H1 (cell line): ENCODE data around the gene CD63. TPM values are rescaled to one million over a fixed set of nuclear protein-coding genes. Genes with fewer than 3 reads are reported as not detected.

Experiments used
- CTCF ChIA-PET: fragments of 300-600 bp; sonication (Branson Sonifier 250); formaldehyde crosslinking; loops from one replicate; lab custom pipeline; 2021; ENCODE audit not compliant: partially characterized antibody; lab: Charles Lee
- POLR2A ChIA-PET: fragments of 300-600 bp; sonication (Branson Sonifier 250); formaldehyde crosslinking; loops from one replicate; lab custom pipeline; 2021; ENCODE audit warnings: inconsistent platforms; ENCODE audit not compliant: partially characterized antibody; lab: Charles Lee
- DNase-seq, 2 experiments: peaks; one replicate each; pipeline versions ENCODE4 v3.0.0 to v3.0.0-alpha.2; 2010 to 2022; ENCODE audit warnings: low spot score in 2 of 2, low read depth in 1 of 2, mixed read lengths in 1 of 2
- FAIRE-seq: peaks from 2 replicates; lab custom pipeline; 2011; peaks lifted over from hg19 to GRCh38; lab: Jason Lieb, UNC
- H2AFZ ChIP-seq: 2 replicates; pipeline ENCODE4 v1.8.1; 2012; ENCODE audit warnings: low read length, inconsistent platforms
- H2AK5ac ChIP-seq: 2 replicates; pipeline ENCODE4 v1.6.1; 2013; ENCODE audit warnings: low read depth, low read length
- H2BK120ac ChIP-seq: replicated peaks from 2 replicates; pipeline ENCODE3; 2013; ENCODE audit warnings: low read depth, low read length, inconsistent platforms
- H2BK12ac ChIP-seq: 2 replicates; pipeline ENCODE4 v1.6.1; 2013; ENCODE audit warnings: low read depth, low read length
- H2BK15ac ChIP-seq: 2 replicates; pipeline ENCODE4 v1.6.1; 2013; ENCODE audit warnings: low read length
- H2BK20ac ChIP-seq: 2 replicates; pipeline ENCODE4 v1.6.1; 2013; ENCODE audit warnings: low read length
- H2BK5ac ChIP-seq: 2 replicates; pipeline ENCODE4 v1.6.1; 2013; ENCODE audit warnings: low read depth, low read length
- H3K14ac ChIP-seq: 2 replicates; pipeline ENCODE4 v1.6.1; 2013; ENCODE audit warnings: inconsistent platforms; ENCODE audit not compliant: insufficient read length
- H3K18ac ChIP-seq: 2 replicates; pipeline ENCODE4 v1.6.1; 2013; ENCODE audit warnings: low read length; ENCODE audit errors: extremely low read depth
- H3K23ac ChIP-seq: 2 replicates; pipeline ENCODE4 v1.6.1; 2013; ENCODE audit warnings: inconsistent platforms; ENCODE audit not compliant: insufficient read length
- H3K23me2 ChIP-seq: 2 replicates; pipeline ENCODE4 v1.6.1; 2013; ENCODE audit warnings: low read depth, low read length
- H3K27ac ChIP-seq: 2 replicates; pipeline ENCODE4 v1.6.1; 2011; ENCODE audit warnings: low read depth, low read length, inconsistent platforms
- H3K27me3 ChIP-seq, 4 experiments: replicated peaks in 1 of 4; 1 replicate in 1 of 4; 2 replicates in 3 of 4; pipeline versions ENCODE4 v1.6.1 to v1.8.1; 2011 to 2013; ENCODE audit warnings: low read length in 3 of 4, mild to moderate bottlenecking in 3 of 4, inconsistent platforms in 2 of 4, mixed read lengths in 2 of 4, moderate library complexity in 1 of 4; ENCODE audit not compliant: control insufficient read depth in 3 of 4, insufficient read depth in 3 of 4; ENCODE audit errors: extremely low read depth in 1 of 4
- H3K36me3 ChIP-seq, 4 experiments: 2 replicates each; pipeline versions ENCODE4 v1.6.1 to v1.8.1; 2011 to 2013; ENCODE audit warnings: mild to moderate bottlenecking in 4 of 4, low read length in 3 of 4, moderate library complexity in 2 of 4, control low read depth in 1 of 4, inconsistent platforms in 1 of 4; ENCODE audit not compliant: insufficient read depth in 4 of 4, control insufficient read depth in 2 of 4
- H3K4ac ChIP-seq: replicated peaks from 2 replicates; pipeline ENCODE3; 2013; ENCODE audit warnings: low read length, low read depth, mixed read lengths, inconsistent platforms; ENCODE audit not compliant: insufficient read length
- H3K4me1 ChIP-seq, 4 experiments: replicated peaks in 1 of 4; 1 replicate in 1 of 4; 2 replicates in 3 of 4; pipeline versions ENCODE4 v1.6.1 to v1.8.1; 2011 to 2013; ENCODE audit warnings: low read length in 3 of 4, inconsistent platforms in 2 of 4, mixed read lengths in 1 of 4; ENCODE audit not compliant: insufficient read depth in 4 of 4, control insufficient read depth in 3 of 4
- H3K4me2 ChIP-seq, 2 experiments: 2 replicates each; pipeline versions ENCODE4 v1.6.1 to v1.8.1; 2011 to 2013; ENCODE audit warnings: low read depth in 2 of 2, low read length in 2 of 2, control low read depth in 1 of 2, inconsistent platforms in 1 of 2, mild to moderate bottlenecking in 1 of 2; ENCODE audit not compliant: insufficient read depth in 1 of 2
- H3K4me3 ChIP-seq, 4 experiments: fragments of 200-600, 300-600 bp in 1 of 4; sonication (generic), shearing (Covaris generic), sonication (Bioruptor Twin) in 1 of 4; 2 replicates each; pipeline versions ENCODE4 v1.5.1 to v1.8.1; 2011 to 2016; ENCODE audit warnings: low read length in 4 of 4, low read depth in 3 of 4, control low read depth in 2 of 4, inconsistent platforms in 2 of 4, mild to moderate bottlenecking in 2 of 4, mixed read lengths in 1 of 4, moderate library complexity in 1 of 4; ENCODE audit not compliant: insufficient read depth in 2 of 4; ENCODE audit errors: extremely low read depth in 1 of 4
- H3K56ac ChIP-seq: replicated peaks from 2 replicates; pipeline ENCODE3; 2013; ENCODE audit warnings: low read depth, mild to moderate bottlenecking, mixed read lengths, low read length, inconsistent platforms; ENCODE audit not compliant: insufficient read length
- H3K79me1 ChIP-seq: 2 replicates; pipeline ENCODE4 v1.6.1; 2013; ENCODE audit warnings: low read depth, low read length, control low read depth
- H3K79me2 ChIP-seq, 2 experiments: 2 replicates each; pipeline versions ENCODE4 v1.6.1 to v1.8.1; 2012 to 2013; ENCODE audit warnings: low read length in 2 of 2, mild to moderate bottlenecking in 2 of 2, inconsistent platforms in 1 of 2; ENCODE audit not compliant: insufficient read depth in 2 of 2, control insufficient read depth in 1 of 2
- H3K9ac ChIP-seq, 4 experiments: replicated peaks in 1 of 4; 1 replicate in 1 of 4; 2 replicates in 3 of 4; pipeline versions ENCODE4 v1.6.1 to v1.8.1; 2011 to 2013; ENCODE audit warnings: low read depth in 3 of 4, low read length in 3 of 4, control low read depth in 2 of 4, mild to moderate bottlenecking in 2 of 4, moderate library complexity in 2 of 4, inconsistent platforms in 1 of 4; ENCODE audit errors: extremely low read depth in 1 of 4
- H3K9me3 ChIP-seq, 2 experiments: 2 replicates each; pipeline versions ENCODE4 v1.6.1 to v1.8.1; 2012 to 2013; ENCODE audit warnings: mild to moderate bottlenecking in 2 of 2, moderate library complexity in 2 of 2, control low read depth in 1 of 2, inconsistent platforms in 1 of 2, low read depth in 1 of 2, low read length in 1 of 2, mixed read lengths in 1 of 2; ENCODE audit not compliant: insufficient read depth in 2 of 2
- H4K20me1 ChIP-seq, 2 experiments: replicated peaks in 1 of 2; 2 replicates each; pipeline versions ENCODE3 to v1.8.1; 2011 to 2013; ENCODE audit warnings: inconsistent platforms in 2 of 2, low read length in 2 of 2, mild to moderate bottlenecking in 1 of 2; ENCODE audit not compliant: insufficient read depth in 2 of 2, control insufficient read depth in 1 of 2
- H4K5ac ChIP-seq: 2 replicates; pipeline ENCODE4 v1.6.1; 2013; ENCODE audit warnings: low read length, low read depth, mixed read lengths, inconsistent platforms; ENCODE audit not compliant: insufficient read length
- H4K8ac ChIP-seq: 2 replicates; pipeline ENCODE4 v1.8.0; 2013; ENCODE audit warnings: mild to moderate bottlenecking, moderate library complexity, low read length, inconsistent platforms; ENCODE audit not compliant: insufficient read depth; ENCODE audit errors: extremely low read depth
- H4K91ac ChIP-seq: replicated peaks from 2 replicates; pipeline ENCODE3; 2013; ENCODE audit warnings: low read length, mixed read lengths, inconsistent platforms; ENCODE audit not compliant: insufficient read length
- JUN ChIP-seq: IDR thresholded peaks from 2 replicates; pipeline ENCODE4 v1.6.1; 2011; ENCODE audit warnings: low read depth, mild to moderate bottlenecking, improper control_type of control experiment, low read length
- SIRT6 ChIP-seq: IDR thresholded peaks from one replicate; pipeline ENCODE4 v1.7.1; 2012; ENCODE audit warnings: low read length, inconsistent platforms
- polyA plus RNA-seq, 7 experiments: library from polyadenylated mRNA; depleted of rRNA in 3 of 7; stranded (reverse) in 5 of 7; unstranded in 2 of 7; fragments of >200 nt in 5 of 7; fragments of 200-250 nt in 2 of 7; gene quantifications; 1 replicate in 5 of 7; 2 replicates in 1 of 7; 4 replicates in 1 of 7; pipeline versions ENCODE4 v1.2.1 to v1.2.3, GENCODE V29; 2011 to 2013; ENCODE audit warnings: missing spikeins in 2 of 7, mixed read lengths in 2 of 7
- total RNA-seq: library from RNA; stranded (reverse); fragmentation: NEBNext Ultra II Directional; extraction: Animal tissue kit (Norgen Biotek cat#: 25700); gene quantifications from 2 replicates; pipeline ENCODE4 v1.2.1, GENCODE V29; 2021

The CD63 gene
- total and polyA plus RNA-seq, 2 of the 8 experiments (the other 6 are each of a cell fraction or from before 2014, with no cell fraction given), result 440 to 526 TPM

- no peak overlapping the region for H3K4me3 ChIP-seq
- H2BK20ac ChIP-seq, result no peak overlapping the region
- no peaks in the 10 kb centered on the region for H3K23me2 ChIP-seq
- H2AFZ ChIP-seq, result no peak overlapping the region
- no peak overlapping the region for H4K5ac ChIP-seq
- no peak overlapping the region for H3K9ac ChIP-seq
- no peaks in the 10 kb centered on the region for H3K79me2 ChIP-seq
- H3K4ac ChIP-seq, result no peak overlapping the region
- no peak overlapping the region for H4K8ac ChIP-seq
- no peaks in the 10 kb centered on the region for H3K9me3 ChIP-seq
- H4K20me1 ChIP-seq, result peaks cover 0 to 6% of the 10 kb centered on the region in 2 experiments
- H3K18ac ChIP-seq, result no peak overlapping the region
- CTCF ChIA-PET, result interaction anchor here (0.6 to 1.7 kb wide), 3 partner anchors 9 to 341 kb away, joined by 3 to 8 read pairs (median 5); no protein-coding TSS in a partner anchor
- H3K79me1 ChIP-seq, result peaks cover 3% of the 10 kb centered on the region; the same call in 1 of the 2 replicates
- no peak overlapping the region for H2BK120ac ChIP-seq
- H3K56ac ChIP-seq, result no peak overlapping the region
- no peak for FAIRE-seq
- no peak overlapping the region for H3K23ac ChIP-seq
- no peak overlapping the region for H3K27ac ChIP-seq
- peaks cover 9 to 38% (median 20%) of the 10 kb centered on the region in 4 experiments; a peak in 6 of 8 replicates for H3K36me3 ChIP-seq
- no peak for DNase-seq
- H4K91ac ChIP-seq, result no peak overlapping the region
- H3K14ac ChIP-seq, result no peak overlapping the region
- POLR2A ChIA-PET, result interaction anchor here (2.3 to 46.5 kb wide), 2 partner anchors 9 to 19 kb away, joined by 8 to 809 read pairs; partner anchors contain the start of genes CD63 and GDF11
- H2AK5ac ChIP-seq, result no peak overlapping the region
- H3K4me2 ChIP-seq, result no peak overlapping the region
- H2BK5ac ChIP-seq, result no peak overlapping the region
- no peaks in the 10 kb centered on the region for H3K4me1 ChIP-seq
- H2BK12ac ChIP-seq, result no peak overlapping the region
- H3K27me3 ChIP-seq, result no peaks in the 10 kb centered on the region
- H2BK15ac ChIP-seq, result no peak overlapping the region
- no peak for TF ChIP-seq SIRT6
- no peak for TF ChIP-seq JUN
Measured at GRCh38 chr12:55762646-55763045, 33.8 kb upstream of the CD63 start.
